Caco-2 (cell line): ENCODE data around the gene CD163. TPM values are rescaled to one million over a fixed set of nuclear protein-coding genes. Genes with fewer than 3 reads are reported as not detected.
A peak's percentile ranks its signal among the peaks of the same experiment; 100 is the strongest.
"Not testable (repeated sequence)": the region's sequence is repeated elsewhere in the genome, so short reads cannot be mapped to it uniquely, and the experiment has no call there.

ENCODE experiments used
- BruUV-seq: library from RNA; stranded (reverse); fragments of 400-500 nt; replicated peaks from 2 replicates; lab custom pipeline; 2021; lab: Mats Ljungman, UMichigan
- CTCF ChIA-PET: fragments of 300-600 bp; sonication (Branson Sonifier 250); formaldehyde crosslinking; loops from one replicate; lab custom pipeline; 2022; ENCODE audit warnings: antibody characterized with exemption; lab: Charles Lee
- POLR2A ChIA-PET: fragments of 300-600 bp; sonication (Branson Sonifier 250); formaldehyde crosslinking; loops from one replicate; lab custom pipeline; 2022; ENCODE audit warnings: antibody characterized with exemption; lab: Charles Lee
- DNase-seq, 2 experiments: peaks; one replicate each; pipeline versions ENCODE4 v3.0.0 to v3.0.0-alpha.2; 2020 to 2022
- H3K27me3 ChIP-seq: replicated peaks from 2 replicates; pipeline ENCODE4 v1.6.0; 2011; ENCODE audit warnings: low read length; ENCODE audit not compliant: control insufficient read depth, insufficient read depth
- H3K36me3 ChIP-seq: 2 replicates; pipeline ENCODE4 v1.5.1; 2011; ENCODE audit warnings: low read length; ENCODE audit not compliant: control insufficient read depth, insufficient read depth
- H3K4me1 ChIP-seq: fragments of 250-450 bp; sonication (Bioruptor Pico); 2 replicates; pipeline ENCODE4 v1.5.1; 2020; ENCODE audit warnings: mild to moderate bottlenecking
- H3K4me3 ChIP-seq: 2 replicates; pipeline ENCODE4 v1.5.1; 2011; ENCODE audit warnings: low read depth, mild to moderate bottlenecking, control low read depth, low read length
- H3K9me3 ChIP-seq: fragments of 250-450 bp; sonication (Bioruptor Pico); 2 replicates; pipeline ENCODE4 v1.5.1; 2020; ENCODE audit warnings: mild to moderate bottlenecking, moderate library complexity
- H3K27ac Mint-ChIP-seq: one replicate; pipeline ENCODE4 v1.8.0; 2022; ENCODE audit warnings: mixed read lengths; ENCODE audit not compliant: unreplicated experiment
- H3K27me3 Mint-ChIP-seq: one replicate; pipeline ENCODE4 v1.8.0; 2022; ENCODE audit warnings: mixed read lengths; ENCODE audit not compliant: insufficient read depth, unreplicated experiment
- H3K36me3 Mint-ChIP-seq: one replicate; pipeline ENCODE4 v1.8.0; 2022; ENCODE audit warnings: mild to moderate bottlenecking, mixed read lengths; ENCODE audit not compliant: insufficient read depth, unreplicated experiment
- H3K4me1 Mint-ChIP-seq: one replicate; pipeline ENCODE4 v1.8.0; 2022; ENCODE audit warnings: low read depth, mixed read lengths; ENCODE audit not compliant: unreplicated experiment
- H3K4me3 Mint-ChIP-seq: one replicate; pipeline ENCODE4 v1.8.0; 2022; ENCODE audit warnings: mild to moderate bottlenecking, moderate library complexity, mixed read lengths; ENCODE audit not compliant: unreplicated experiment
- H3K9me3 Mint-ChIP-seq: one replicate; pipeline ENCODE4 v1.8.0; 2022; ENCODE audit warnings: mixed read lengths; ENCODE audit not compliant: unreplicated experiment
- intact Hi-C: fragments of 100-400 bp; cut with micrococcal nuclease; formaldehyde crosslinking; loops from one replicate; pipeline ENCODE4 v1.10.0; 2022; ENCODE audit not compliant: unreplicated experiment
- total RNA-seq: library from RNA; stranded (reverse); gene quantifications from 2 replicates; pipeline ENCODE4 v1.2.3, GENCODE V29; 2022
- TF ChIP-seq, protein P1 (sequence below), 2 experiments: fragments of 200-600 bp in 1 of 2; IDR thresholded peaks; 1 replicate in 1 of 2; 2 replicates in 1 of 2; pipeline versions ENCODE4 v1.5.1 to v1.8.0; 2011 to 2022; ENCODE audit warnings: antibody characterized with exemption in 1 of 2, control low read depth in 1 of 2, inconsistent platforms in 1 of 2, low read depth in 1 of 2, low read length in 1 of 2, mild to moderate bottlenecking in 1 of 2, moderate library complexity in 1 of 2; ENCODE audit not compliant: insufficient read depth in 1 of 2, severe bottlenecking in 1 of 2, unreplicated experiment in 1 of 2

Gene CD163
- total RNA-seq, 1 experiment from 2014 or later = 0.20 TPM

GRCh38 chr12:7514416-7514815 lies 10.8 kb upstream of the CD163 start:
- POLR2A ChIA-PET = no interaction called here
- no peaks in the 10 kb centered on the region for H3K36me3 Mint-ChIP-seq
- intact Hi-C loops = no loop called here

DNA sequence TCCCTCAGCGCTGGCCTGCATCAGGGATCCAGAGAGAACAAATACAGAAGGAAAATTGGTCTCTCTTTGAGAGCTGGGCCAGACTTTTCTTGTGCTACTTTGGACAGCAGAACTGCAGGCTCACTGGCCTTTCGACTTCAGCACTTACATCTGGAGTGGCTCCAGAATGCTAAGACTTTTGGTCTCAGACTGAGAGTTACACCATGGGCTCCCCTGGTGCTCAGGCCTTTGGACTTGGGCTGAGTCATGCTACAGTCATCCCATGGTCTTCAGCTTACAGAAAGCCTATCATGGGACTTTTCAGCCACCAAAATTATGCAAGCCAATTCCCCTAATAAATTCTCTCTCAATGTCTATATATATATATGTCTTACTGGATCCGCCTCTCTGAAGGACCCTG lies 9.0 kb upstream of the CD163 start:
- ChIA-PET POLR2A (no interaction called here), CTCF (no interaction called here)
- no peak overlapping the region for H3K4me3 ChIP-seq
- no peak overlapping the region for H3K27ac Mint-ChIP-seq
- H3K36me3 Mint-ChIP-seq = no peaks in the 10 kb centered on the region
- intact Hi-C loops = no loop called here
- H3K9me3 ChIP-seq = peaks cover 6% of the 10 kb centered on the region; the same call in 1 of the 2 replicates
- no peaks in the 10 kb centered on the region for H3K27me3 ChIP-seq
- peaks cover 26% of the 10 kb centered on the region for H3K9me3 Mint-ChIP-seq
- no peaks in the 10 kb centered on the region for H3K36me3 ChIP-seq
- BruUV-seq = no TSS peak
- H3K4me1 Mint-ChIP-seq = no peaks in the 10 kb centered on the region
- DNase-seq = peak; percentile 59 to 77
- peaks cover 12% of the 10 kb centered on the region for H3K4me1 ChIP-seq
- H3K4me3 Mint-ChIP-seq = no peak overlapping the region
- TF ChIP-seq, protein P1, sequence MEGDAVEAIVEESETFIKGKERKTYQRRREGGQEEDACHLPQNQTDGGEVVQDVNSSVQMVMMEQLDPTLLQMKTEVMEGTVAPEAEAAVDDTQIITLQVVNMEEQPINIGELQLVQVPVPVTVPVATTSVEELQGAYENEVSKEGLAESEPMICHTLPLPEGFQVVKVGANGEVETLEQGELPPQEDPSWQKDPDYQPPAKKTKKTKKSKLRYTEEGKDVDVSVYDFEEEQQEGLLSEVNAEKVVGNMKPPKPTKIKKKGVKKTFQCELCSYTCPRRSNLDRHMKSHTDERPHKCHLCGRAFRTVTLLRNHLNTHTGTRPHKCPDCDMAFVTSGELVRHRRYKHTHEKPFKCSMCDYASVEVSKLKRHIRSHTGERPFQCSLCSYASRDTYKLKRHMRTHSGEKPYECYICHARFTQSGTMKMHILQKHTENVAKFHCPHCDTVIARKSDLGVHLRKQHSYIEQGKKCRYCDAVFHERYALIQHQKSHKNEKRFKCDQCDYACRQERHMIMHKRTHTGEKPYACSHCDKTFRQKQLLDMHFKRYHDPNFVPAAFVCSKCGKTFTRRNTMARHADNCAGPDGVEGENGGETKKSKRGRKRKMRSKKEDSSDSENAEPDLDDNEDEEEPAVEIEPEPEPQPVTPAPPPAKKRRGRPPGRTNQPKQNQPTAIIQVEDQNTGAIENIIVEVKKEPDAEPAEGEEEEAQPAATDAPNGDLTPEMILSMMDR (IDR thresholded peaks at IDR 0.05; ENCODE audit: insufficient read depth in 1 of 2, low read depth in 1 of 2, low read length in 1 of 2, severe bottlenecking in 1 of 2, unreplicated experiment in 1 of 2) = no peak
- H3K27me3 Mint-ChIP-seq = peaks cover 4% of the 10 kb centered on the region

More at GRCh38 chr12:7514416-7514815, 10.8 kb upstream of the CD163 start:
- no TSS peak for BruUV-seq
- DNase-seq = no peak
- H3K27me3 Mint-ChIP-seq = peaks cover 2% of the 10 kb centered on the region
- Histone ChIP-seq H3K36me3 (no peaks in the 10 kb centered on the region), H3K27me3 (no peaks in the 10 kb centered on the region), H3K4me3 (no peak overlapping the region), H3K4me1 (peaks cover 12% of the 10 kb centered on the region), H3K9me3 (peaks cover 6% of the 10 kb centered on the region; the same call in 1 of the 2 replicates)
- no peaks in the 10 kb centered on the region for H3K4me1 Mint-ChIP-seq
- no peak overlapping the region for H3K4me3 Mint-ChIP-seq
- TF ChIP-seq, protein P1 (IDR thresholded peaks at IDR 0.05; ENCODE audit: insufficient read depth in 1 of 2, low read depth in 1 of 2, low read length in 1 of 2, severe bottlenecking in 1 of 2, unreplicated experiment in 1 of 2) = no peak
- CTCF ChIA-PET = interaction anchor here (0.7 kb wide), 1 partner anchor 53 kb away, joined by 3 read pairs; no protein-coding TSS in a partner anchor
- no peak overlapping the region for H3K27ac Mint-ChIP-seq
- peaks cover 9% of the 10 kb centered on the region for H3K9me3 Mint-ChIP-seq

DNA sequence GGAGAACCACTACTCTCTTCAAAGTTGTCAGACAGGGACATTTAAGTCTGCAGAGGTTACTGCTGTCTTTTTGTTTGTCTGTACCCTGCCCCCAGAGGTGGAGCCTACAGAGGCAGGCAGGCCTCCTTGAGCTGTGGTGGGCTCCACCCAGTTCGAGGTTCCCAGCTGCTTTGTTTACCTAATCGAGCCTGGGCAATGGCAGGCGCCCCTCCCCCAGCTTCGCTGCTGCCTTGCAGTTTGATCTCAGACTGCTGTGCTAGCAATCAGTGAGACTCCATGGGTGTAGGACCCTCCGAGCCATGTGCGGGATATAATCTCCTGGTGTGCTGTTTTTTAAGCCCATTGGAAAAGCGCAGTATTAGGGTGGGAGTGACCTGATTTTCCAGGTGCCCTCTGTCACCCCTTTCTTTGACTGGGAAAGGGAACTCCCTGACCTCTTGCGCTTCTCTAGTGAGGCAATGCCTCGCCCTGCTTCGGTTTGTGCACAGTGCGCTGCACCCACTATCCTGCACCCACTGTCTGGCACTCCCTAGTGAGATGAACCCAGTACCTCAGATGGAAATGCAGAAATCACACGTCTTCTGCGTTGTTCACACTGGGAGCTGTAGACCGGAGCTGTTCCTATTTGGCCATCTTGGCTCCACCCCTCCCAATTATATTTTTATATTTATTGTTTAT lies 6.4 kb upstream of the CD163 start:
- H3K27ac Mint-ChIP-seq, H3K4me3 ChIP-seq, H3K36me3 ChIP-seq, intact Hi-C loops, POLR2A ChIA-PET, H3K9me3 ChIP-seq, H3K4me1 Mint-ChIP-seq, H3K36me3 Mint-ChIP-seq, BruUV-seq, H3K27me3 ChIP-seq, H3K4me3 Mint-ChIP-seq, H3K27me3 Mint-ChIP-seq: not testable (repeated sequence)
- CTCF ChIA-PET = interaction anchor here (0.6 kb wide), 1 partner anchor 1295 kb away, joined by 3 read pairs; no protein-coding TSS in a partner anchor
- H3K4me1 ChIP-seq = peaks cover 12% of the 10 kb centered on the region
- DNase-seq = peak; percentile 46 to 59
- peaks cover 28% of the 10 kb centered on the region for H3K9me3 Mint-ChIP-seq
